Measurements from ENCODE around the gene SCFD2. TPM values are rescaled to one million over a fixed set of nuclear protein-coding genes. Genes with fewer than 3 reads are reported as not detected.

Gene SCFD2
- total and polyA plus RNA-seq, 2 donors (not counting 3 experiments of a cell fraction or from before 2014, with no cell fraction given), result 12.3 to 22.8 TPM

GRCh38 chr4:52843958-52844357 is 521.9 kb downstream of the SCFD2 start:
- FAIRE-seq (no peak), DNase-seq (ENCODE audit: low read depth, low spot score) (no peak)
- ChIA-PET CTCF (no interaction called here), POLR2A (no interaction called here)
- intact Hi-C loops (cut with micrococcal nuclease) (no loop called here), dilution Hi-C loops (cut with MboI; ENCODE audit: extremely low pct_ligation_motif_present, low sequenced_read_pairs) (no loop called here)
- Histone ChIP-seq H3K4me2 (ENCODE audit: insufficient read depth, low read length) (no peak overlapping the region), H3K9me1 (replicated peaks; ENCODE audit: control insufficient read depth, extremely low read depth, insufficient read depth, low read length) (no peaks in the 10 kb centered on the region), H3K4me3 (replicated peaks in 1 of 3; ENCODE audit: insufficient read depth in 1 of 3, low read depth in 1 of 3, low read length in 3 of 3) (no peak overlapping the region), H4K20me1 (replicated peaks; ENCODE audit: control insufficient read depth, extremely low read depth, insufficient read depth, low read length) (no peaks in the 10 kb centered on the region), H3K9ac (replicated peaks; ENCODE audit: extremely low read depth, insufficient read depth, low read length) (no peak overlapping the region), H3K79me2 (ENCODE audit: control insufficient read depth, insufficient read depth, low read length) (no peaks in the 10 kb centered on the region), H3K9me3 (replicated peaks; ENCODE audit: control insufficient read depth, insufficient read depth, low read length) (no peaks in the 10 kb centered on the region), H3K4me1 (ENCODE audit: control insufficient read depth, extremely low read depth, insufficient read depth, low read length) (no peaks in the 10 kb centered on the region), H3K36me3 (ENCODE audit: control insufficient read depth in 2 of 2, extremely low read depth in 1 of 2, insufficient read depth in 2 of 2, low read length in 2 of 2) (no peaks in the 10 kb centered on the region), H3K27me3 (ENCODE audit: control insufficient read depth in 2 of 2, insufficient read depth in 2 of 2, low read length in 2 of 2) (peaks cover 0 to 23% of the 10 kb centered on the region in 2 experiments), H3K27ac (ENCODE audit: insufficient read depth, low read depth, low read length) (no peak overlapping the region), H2AFZ (ENCODE audit: low read depth, low read length) (no peak overlapping the region)
- BruUV-seq (replicated peaks), result no TSS peak
- no peak for TF ChIP-seq FOS (IDR thresholded peaks at IDR 0.05; ENCODE audit: borderline replicate concordance, insufficient read depth, low read length)
- no peak for TF ChIP-seq POLR2A (IDR thresholded peaks at IDR 0.05; ENCODE audit: low read depth, low read length)
- no peak for TF ChIP-seq MYC (IDR thresholded peaks at IDR 0.05; ENCODE audit: low read depth, low read length)
- no peak for TF ChIP-seq POLR2AphosphoS5 (IDR thresholded peaks at IDR 0.05; ENCODE audit: insufficient read depth, low read depth, low read length)
- TF ChIP-seq, protein P1, sequence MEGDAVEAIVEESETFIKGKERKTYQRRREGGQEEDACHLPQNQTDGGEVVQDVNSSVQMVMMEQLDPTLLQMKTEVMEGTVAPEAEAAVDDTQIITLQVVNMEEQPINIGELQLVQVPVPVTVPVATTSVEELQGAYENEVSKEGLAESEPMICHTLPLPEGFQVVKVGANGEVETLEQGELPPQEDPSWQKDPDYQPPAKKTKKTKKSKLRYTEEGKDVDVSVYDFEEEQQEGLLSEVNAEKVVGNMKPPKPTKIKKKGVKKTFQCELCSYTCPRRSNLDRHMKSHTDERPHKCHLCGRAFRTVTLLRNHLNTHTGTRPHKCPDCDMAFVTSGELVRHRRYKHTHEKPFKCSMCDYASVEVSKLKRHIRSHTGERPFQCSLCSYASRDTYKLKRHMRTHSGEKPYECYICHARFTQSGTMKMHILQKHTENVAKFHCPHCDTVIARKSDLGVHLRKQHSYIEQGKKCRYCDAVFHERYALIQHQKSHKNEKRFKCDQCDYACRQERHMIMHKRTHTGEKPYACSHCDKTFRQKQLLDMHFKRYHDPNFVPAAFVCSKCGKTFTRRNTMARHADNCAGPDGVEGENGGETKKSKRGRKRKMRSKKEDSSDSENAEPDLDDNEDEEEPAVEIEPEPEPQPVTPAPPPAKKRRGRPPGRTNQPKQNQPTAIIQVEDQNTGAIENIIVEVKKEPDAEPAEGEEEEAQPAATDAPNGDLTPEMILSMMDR (IDR thresholded peaks at IDR 0.05; ENCODE audit: extremely low read depth in 1 of 2, insufficient read depth in 1 of 2, low read depth in 1 of 2, low read length in 2 of 2), result no peak
- TF ChIP-seq EZH2 (IDR thresholded peaks at IDR 0.05; ENCODE audit: borderline replicate concordance, low read depth, low read length, severe bottlenecking), result no peak
- no peak for TF ChIP-seq GATA2 (IDR thresholded peaks at IDR 0.05; ENCODE audit: insufficient read depth, insufficient read length, low read depth, low read length)
- TF ChIP-seq, protein P2, sequence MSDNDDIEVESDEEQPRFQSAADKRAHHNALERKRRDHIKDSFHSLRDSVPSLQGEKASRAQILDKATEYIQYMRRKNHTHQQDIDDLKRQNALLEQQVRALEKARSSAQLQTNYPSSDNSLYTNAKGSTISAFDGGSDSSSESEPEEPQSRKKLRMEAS (IDR thresholded peaks at IDR 0.05; ENCODE audit: insufficient read depth, insufficient read length), result no peak
- TF ChIP-seq JUN (IDR thresholded peaks at IDR 0.05; ENCODE audit: borderline replicate concordance, insufficient read depth, insufficient read length, low read depth), result no peak
